ENCODE data around the gene PITPNM3.

- TF ChIP-seq CTCF (IDR thresholded peaks at IDR 0.05) (no peak), POLR2A (IDR thresholded peaks at IDR 0.05) (no peak)
Measured at GRCh38 chr17:6573982-6574686, 17.8 kb upstream of the PITPNM3 start.

All from adrenal gland (tissue), 5 donors.